HEK293 (cell line): ENCODE measurements around the gene CAMK2D.

Experiments used
- ZNF114 ChIP-seq: fragments of 450-650 bp; formaldehyde crosslinking; IDR thresholded peaks from 2 replicates; pipeline ENCODE4 v1.5.0; 2017; ENCODE audit warnings: missing biosample characterization, missing genetic modification characterization
- ZNF560 ChIP-seq: fragments of 450-650 bp; formaldehyde crosslinking; IDR thresholded peaks from 2 replicates; pipeline ENCODE4 v1.5.1; 2017; ENCODE audit warnings: missing biosample characterization, missing genetic modification characterization, borderline replicate concordance
- TF ChIP-seq, protein P1 (sequence below): fragments of 450-650 bp; formaldehyde crosslinking; IDR thresholded peaks from 2 replicates; pipeline ENCODE4 v1.5.1; 2016; ENCODE audit warnings: missing biosample characterization, missing genetic modification characterization

DNA sequence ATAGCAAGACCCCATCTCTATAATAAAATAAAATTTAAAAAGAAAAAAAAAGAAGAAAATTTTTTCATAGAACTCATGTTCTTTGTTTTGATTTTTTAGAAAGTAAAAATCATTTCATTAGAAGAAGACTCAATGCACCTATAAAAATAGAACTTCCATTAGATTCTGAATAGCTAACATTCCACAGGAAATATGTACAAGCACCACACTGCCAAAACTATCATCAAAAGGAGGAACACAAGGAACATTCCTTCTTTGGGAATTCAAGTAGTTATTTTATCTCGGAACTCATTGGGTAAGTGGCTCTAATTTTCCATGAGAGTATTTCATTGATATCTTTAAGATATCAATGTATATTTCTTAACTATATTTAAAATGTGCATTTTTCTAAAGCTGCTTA, 157.6 kb downstream of the CAMK2D start:
- TF ChIP-seq ZNF114 (tag by site-specific recombination) (no peak), ZNF560 (tag by site-specific recombination) (no peak)
- TF ChIP-seq, protein P1, sequence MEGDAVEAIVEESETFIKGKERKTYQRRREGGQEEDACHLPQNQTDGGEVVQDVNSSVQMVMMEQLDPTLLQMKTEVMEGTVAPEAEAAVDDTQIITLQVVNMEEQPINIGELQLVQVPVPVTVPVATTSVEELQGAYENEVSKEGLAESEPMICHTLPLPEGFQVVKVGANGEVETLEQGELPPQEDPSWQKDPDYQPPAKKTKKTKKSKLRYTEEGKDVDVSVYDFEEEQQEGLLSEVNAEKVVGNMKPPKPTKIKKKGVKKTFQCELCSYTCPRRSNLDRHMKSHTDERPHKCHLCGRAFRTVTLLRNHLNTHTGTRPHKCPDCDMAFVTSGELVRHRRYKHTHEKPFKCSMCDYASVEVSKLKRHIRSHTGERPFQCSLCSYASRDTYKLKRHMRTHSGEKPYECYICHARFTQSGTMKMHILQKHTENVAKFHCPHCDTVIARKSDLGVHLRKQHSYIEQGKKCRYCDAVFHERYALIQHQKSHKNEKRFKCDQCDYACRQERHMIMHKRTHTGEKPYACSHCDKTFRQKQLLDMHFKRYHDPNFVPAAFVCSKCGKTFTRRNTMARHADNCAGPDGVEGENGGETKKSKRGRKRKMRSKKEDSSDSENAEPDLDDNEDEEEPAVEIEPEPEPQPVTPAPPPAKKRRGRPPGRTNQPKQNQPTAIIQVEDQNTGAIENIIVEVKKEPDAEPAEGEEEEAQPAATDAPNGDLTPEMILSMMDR (tag by site-specific recombination) = no peak
